GM19452 (cell line): ENCODE measurements around the gene CIZ1.
A peak's percentile ranks its signal among the peaks of the same experiment; 100 is the strongest.

Experiments used
- ATAC-seq: cut with Tn5 transposase; IDR thresholded peaks from one replicate; pipeline ENCODE4 v1.9.1; 2021; ENCODE audit not compliant: unreplicated experiment

Gene CIZ1

GRCh38 chr9:128163523-128164306 is 27.7 kb downstream of the CIZ1 start:
- ATAC-seq, result no peak

DNA sequence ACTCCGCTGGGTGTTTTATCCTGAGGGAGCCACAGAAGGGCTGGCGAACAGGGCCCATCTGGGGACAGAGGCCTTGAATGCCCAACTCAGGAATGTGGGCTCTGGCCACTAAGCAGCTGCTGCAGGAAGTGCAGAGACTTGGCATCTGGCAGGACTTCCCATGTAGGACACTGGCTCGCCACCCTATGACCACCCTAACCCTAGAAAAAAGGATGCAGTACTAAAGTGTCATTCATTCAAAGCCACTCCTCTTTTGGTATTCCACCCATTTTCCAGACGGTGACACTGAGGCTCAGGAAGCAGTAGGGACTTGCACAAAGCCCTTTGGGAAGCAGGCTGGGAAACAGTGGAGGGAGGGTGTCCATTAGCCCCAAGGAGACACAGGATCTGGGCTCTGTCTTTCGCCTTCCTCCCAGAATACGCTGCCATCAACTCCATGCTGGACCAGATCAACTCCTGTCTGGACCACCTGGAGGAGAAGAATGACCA is 28.3 kb downstream of the CIZ1 start:
- no peak for ATAC-seq

DNA sequence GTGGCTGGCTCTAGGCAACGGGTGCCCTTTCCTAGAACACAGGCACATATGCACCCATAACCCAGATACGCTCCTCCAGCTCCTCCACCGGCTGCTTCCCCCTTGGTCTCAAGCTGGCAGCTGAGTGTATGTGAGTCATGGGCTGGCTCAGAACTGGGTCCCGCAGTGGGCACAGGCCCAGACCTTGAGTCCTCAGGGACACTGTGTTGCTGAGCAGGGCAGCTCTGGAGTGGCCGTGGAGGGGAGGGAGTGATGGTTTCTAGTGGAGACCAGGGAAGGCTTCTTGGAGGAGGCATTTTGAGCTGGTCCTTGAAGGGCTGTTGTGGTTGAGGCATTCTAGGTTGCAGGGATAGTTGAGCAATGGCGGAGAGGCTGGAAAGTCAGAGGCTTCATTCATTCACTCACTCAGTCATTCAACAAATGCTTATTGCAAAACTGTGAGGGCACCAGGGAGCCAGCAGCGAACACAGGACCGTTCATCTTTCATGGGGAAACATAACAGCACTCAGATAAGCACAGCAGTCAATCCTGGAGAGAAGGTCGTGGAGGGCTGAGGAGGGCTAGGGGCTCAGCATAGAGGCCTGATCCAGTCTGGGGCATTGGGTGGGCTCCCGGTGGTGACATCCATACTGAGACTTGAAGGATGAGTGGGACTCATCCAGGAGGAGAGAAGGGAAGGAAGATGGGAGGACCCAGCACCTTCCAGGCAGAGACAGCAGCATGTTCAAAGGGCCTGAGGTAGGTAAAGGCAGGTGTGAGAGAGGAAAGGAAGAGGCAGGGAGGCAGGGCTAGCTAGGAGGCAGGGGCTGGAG is 29.0 kb downstream of the CIZ1 start:
- ATAC-seq, result no peak

DNA sequence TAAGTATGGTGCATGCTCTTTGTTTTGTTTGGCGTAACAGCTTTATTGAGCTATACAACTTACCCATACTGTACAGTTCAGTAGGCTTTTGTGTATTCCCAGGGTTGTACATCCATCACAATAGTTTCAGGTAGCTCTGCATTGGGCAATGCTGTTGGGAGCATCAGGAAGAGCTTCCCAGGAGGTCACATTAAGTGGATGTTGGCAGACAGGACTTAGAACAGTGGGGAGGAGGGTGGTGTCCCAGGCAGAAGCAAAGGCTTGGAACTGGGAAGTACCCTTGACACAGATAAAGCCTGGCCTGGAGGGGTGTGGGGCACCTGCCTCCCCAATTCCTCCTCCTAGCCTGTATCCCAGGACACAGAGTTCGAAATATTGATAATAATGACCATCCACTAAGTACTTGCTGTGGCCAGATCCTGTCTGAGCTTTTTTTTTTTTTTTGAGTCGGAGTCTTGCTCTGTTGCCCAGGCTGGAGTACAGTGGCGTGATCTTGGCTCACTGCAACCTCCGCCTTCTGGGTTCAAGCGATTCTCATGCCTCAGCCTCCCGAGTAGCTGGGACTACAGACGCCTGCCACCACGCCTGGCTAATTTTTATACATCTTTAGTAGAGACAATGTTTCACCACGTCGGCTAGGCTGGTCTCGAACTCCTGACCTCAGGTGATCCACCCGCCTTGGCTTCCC is 30.0 kb downstream of the CIZ1 start:
- no peak for ATAC-seq

DNA sequence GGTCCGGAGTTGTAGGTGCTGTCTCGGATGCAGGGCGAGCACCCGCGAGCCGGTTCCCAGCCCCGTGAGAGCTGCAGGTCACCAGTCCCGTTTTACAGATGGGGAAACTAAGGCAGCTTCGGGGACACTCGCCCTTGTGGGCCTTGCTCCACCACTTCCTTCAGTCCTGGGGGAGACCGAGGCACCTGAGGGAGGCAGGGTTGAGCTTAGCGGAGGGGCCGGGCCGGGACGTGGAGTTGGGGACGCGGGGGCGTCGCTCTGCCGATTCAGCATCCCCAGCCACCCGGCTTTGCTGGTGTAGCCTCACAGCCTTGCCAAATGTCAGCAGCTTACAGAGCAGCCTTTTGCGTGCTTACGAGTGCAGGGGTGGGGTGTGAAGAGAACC is 30.8 kb downstream of the CIZ1 start:
- peak; percentile 17 for ATAC-seq

DNA sequence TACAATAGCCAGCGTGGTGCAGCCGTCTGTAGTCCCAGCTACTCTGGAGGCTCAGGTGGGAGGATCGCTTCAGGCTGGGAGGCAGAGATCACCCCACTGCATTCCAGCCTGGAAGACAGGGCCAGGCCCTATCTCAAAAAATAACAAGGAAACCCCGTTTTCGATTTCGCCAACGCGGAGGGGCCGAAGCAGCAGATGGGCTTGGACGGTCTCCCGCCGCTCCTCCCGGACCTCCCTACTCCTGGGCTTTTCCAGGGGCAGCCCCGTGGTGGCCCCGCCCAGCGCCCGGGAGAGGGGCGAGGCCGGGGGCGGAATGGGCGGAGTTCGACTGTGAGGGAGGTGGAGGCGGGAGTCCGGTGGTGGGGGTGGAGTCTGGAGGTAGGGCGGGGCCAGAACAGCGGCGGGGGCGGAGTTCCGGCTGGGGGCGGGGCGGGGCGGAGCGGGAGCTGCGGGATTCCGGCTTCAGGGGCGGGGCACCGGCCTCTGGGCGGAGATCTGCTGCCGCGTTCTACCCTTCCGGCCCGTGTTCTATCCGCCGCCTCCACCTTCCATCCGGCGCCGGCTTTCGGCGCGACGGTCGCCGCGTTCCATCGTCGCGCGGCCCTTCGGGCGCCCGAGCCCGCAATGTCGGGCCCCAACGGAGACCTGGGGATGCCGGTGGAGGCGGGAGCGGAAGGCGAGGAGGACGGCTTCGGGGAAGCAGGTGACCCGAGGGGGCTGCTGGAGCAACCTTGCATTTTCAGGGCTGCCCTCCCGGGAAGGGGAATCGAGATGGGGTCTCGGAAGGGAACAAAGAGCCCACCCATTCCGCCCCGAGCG is 31.4 kb downstream of the CIZ1 start, which contains the start of gene BBLN:
Gene BBLN, plus strand, starts transcription at position 482 of the 819 bp plus-strand sequence. Its CDS starts 143 bp downstream, at position 625.
- peak; percentile 59 for ATAC-seq

- no peak for ATAC-seq
Observed at GRCh38 chr9:128159522-128159783, 31.9 kb downstream of the CIZ1 start.

DNA sequence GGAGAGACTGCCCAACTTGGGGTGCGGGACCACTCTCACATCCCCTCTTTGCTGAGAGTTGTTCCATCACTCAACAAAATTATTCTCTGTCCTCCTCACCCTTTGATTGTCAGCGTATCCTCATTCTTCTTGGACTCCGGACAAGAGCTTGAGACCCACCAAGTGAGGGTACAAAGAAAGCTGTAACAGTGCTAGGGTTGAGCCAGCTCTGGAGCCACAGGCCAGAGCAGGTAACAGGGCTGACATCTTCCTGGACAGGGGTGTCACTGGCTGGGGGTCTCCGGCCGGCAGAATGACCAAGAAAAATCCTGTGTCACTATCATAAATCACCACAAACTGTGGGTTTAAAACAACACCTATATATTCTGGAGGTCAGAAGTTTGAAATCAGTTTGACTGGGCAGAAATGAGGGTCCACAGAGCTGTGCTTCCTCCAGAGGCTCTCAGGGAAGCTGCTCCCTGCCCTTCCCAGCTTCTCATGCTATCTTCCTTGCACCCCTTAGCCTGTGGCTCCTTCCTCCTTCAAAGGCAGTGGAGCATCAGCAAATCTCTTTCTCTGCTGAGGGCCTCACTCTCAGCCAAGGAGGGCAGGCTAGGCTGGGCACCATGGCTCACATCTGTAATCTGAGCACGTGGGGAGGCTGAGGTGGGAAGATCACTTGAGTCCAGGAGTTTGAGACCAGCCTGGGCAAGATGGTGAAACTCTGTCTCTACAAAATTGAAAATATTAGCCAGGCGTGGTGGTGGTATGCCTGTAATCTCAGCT is 35.5 kb downstream of the CIZ1 start:
- no peak for ATAC-seq

DNA sequence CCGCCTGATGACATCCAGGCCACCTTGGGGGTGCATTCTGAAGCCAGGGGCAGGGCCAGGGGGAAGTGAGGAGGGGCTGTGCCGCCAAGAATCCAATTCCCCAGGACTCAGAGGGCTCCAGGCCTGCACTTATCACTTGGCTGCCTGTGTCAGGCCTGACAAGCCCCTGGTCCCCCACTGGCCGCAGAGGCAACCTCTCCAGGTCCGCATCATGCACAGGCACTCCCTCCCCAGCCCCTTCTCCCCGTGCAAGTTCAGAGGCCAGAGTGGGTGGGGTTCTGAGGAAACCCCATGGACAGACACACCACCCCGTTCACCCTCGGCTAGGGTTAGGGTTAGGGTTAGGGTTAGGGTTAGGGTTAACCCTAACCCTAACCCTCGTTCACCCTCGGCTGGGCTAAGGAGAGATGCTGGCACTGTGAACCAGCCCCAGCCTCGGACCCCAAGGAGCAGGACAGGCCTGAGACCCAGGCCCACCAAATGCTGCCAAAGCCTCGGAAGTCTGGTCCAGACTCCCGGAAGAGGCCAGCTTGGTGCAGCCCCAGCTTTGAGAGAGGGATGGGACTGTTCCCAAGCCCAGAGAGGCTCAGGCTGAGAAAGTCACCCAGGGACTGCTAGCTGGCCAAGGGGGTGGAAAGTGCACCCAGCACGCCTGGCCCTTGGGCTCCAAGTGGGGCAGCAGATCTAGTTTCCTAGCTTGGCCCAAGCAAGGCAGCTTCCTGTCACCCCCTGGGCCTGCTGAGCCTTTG is 37.3 kb downstream of the CIZ1 start:
- ATAC-seq, result no peak

DNA sequence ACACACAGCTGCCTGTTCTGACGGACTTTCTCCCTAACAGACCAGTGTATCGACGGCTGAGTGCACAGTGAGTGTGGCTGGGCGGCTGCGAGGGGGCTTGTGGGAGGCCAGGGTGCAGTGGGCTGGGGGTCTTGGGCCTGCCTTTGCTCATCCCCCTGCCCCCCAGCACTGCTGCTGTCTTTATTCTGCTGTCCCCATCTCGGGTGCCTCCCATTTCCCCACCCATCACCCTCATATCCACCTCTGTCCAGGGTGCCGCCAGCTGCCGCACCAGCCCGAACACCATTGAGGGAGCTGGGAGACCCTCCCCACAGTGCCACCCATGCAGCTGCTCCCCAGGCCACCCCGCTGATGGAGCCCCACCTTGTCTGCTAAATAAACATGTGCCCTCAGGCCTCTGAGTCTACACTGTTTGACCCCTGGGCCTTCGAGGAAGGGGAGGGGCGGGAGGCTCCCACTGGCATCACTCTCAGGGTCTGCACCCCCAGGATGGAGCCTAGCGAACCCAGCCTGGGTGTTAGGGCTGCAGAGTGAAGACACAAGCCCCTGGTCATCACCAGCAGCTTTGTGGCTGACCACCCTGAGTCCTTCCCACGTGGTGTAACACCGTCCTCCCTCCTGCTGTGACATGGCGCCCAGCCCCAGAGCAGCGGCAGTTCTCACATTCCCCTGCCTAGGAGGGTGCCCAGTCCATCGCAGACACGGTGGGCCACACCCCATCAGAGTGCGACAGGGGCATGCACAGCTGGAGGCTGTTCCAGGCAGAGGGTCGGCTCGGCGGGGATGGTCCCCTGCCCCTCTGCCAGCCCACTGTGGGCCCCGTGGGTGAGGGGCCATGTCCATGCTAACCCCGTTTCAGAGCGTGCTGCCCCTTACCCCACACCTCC is 38.1 kb downstream of the CIZ1 start:
- ATAC-seq, result no peak

- ATAC-seq, result no peak
Observed at GRCh38 chr9:128152133-128153059, 39.0 kb downstream of the CIZ1 start.

GRCh38 chr9:128151309-128152132 is 39.9 kb downstream of the CIZ1 start:
- no peak for ATAC-seq

GRCh38 chr9:128150594-128151308 is 40.6 kb downstream of the CIZ1 start:
- ATAC-seq, result no peak

DNA sequence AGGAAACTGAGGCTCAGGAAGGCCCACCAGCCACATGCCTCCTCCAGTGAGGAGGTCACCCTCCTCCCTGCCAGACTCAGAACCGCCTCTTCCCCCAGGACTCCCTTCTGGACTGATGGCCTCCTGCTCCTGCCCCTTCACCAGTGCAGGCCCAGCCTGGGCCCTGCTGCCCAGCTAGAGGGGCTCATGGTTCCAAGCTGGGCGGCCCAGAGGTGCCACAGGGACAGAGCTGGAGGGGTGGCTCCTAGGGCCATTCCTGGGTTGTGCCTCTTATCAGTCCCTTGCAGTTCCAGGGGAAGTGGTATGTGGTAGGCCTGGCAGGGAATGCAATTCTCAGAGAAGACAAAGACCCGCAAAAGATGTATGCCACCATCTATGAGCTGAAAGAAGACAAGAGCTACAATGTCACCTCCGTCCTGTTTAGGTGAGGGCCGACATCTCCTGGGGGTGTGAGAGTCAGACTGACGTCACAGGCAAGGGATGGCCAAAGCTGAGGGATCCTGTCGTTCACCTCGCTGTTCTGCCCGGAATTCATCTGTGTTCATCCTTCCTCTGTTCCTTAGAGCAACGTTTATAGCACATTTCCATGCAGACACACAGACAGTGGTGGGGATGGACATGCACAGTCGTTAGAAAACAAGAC is 41.3 kb downstream of the CIZ1 start:
- no peak for ATAC-seq

GRCh38 chr9:128149001-128149701 is 42.2 kb downstream of the CIZ1 start, which contains the start of gene LCN2:
Gene LCN2 (plus strand): TSS chr9:128149453. CDS start chr9:128149526, 73 bp downstream.
- no peak for ATAC-seq
